Epithelial cell of proximal tubule (primary cell): ENCODE data around the gene IVD. TPM values are rescaled to one million over a fixed set of nuclear protein-coding genes. Genes with fewer than 3 reads are reported as not detected.
"Not testable (repeated sequence)": the region's sequence is repeated elsewhere in the genome, so short reads cannot be mapped to it uniquely, and the experiment has no call there.

Experiments used
- DNase-seq: peaks from one replicate; pipeline ENCODE4 v3.0.0-alpha.2; 2011; ENCODE audit warnings: low read depth
- H3K4me3 ChIP-seq: 2 replicates; pipeline ENCODE4 v1.5.1; 2011; ENCODE audit warnings: low read depth, mild to moderate bottlenecking, low read length
- CTCF ChIP-seq: conservative IDR thresholded peaks from 2 replicates; pipeline ENCODE4 v1.5.1; 2012; ENCODE audit warnings: low read depth, mild to moderate bottlenecking, low read length
- total RNA-seq: library from RNA; depleted of rRNA; stranded (reverse); fragments of >200 nt; gene quantifications from 2 replicates; pipeline ENCODE4 v1.2.3, GENCODE V29; 2015

The IVD gene
- total RNA-seq, 1 donor from 2014 or later, result 34.4 TPM

GRCh38 chr15:40452296-40453090 is 46.9 kb downstream of the IVD start:
- no peak for DNase-seq

DNA sequence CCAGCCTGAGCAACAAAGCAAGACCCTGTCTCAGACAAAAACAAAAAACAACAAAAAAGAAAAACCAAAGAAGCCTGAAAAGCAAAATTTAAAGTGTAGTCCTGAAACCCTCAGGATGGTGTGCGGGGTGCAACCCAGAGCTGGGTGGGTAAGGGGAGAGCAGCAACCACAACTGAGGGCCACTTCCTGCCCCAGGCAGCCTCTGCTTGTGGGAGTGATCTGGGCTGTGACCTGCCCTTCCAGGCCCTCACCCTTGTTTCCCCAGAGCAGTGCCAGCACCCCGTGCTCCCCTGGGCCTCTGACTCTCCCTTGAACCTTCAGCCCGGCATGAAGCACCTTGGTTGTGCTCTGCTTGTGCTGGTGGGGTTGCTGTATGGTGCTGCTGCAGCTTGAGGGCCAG is 48.3 kb downstream of the IVD start:
- H3K4me3 ChIP-seq, DNase-seq: not testable (repeated sequence)

More at GRCh38 chr15:40452296-40453090, 46.9 kb downstream of the IVD start:
- TF ChIP-seq CTCF, result no peak
- no peak overlapping the region for H3K4me3 ChIP-seq

DNA sequence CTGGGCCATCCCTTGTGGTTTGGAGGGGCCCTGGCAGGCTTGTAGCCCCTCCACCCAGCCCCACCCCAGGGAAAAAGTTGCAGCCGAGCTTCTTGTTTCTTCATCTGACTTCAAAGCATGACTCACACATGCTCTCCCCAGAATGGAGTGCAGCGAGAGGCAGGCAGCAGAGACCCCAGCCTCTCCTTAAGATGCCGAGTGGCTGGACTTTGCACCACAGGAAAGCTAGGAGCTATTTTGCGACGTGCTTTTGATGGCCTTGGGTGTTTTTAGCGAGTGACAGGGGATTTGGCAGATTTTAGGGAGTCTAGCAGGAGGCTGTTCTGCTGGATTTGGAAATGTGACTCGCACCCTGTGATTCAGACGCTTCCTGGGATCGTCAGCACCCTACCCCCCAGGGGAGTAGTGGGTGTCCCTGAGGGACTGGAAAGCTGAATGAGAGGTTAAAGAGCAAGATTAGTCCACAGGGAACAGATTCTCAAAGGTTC is 49.4 kb downstream of the IVD start:
- no peak overlapping the region for H3K4me3 ChIP-seq
- no peak for DNase-seq
- no peak for TF ChIP-seq CTCF

DNA sequence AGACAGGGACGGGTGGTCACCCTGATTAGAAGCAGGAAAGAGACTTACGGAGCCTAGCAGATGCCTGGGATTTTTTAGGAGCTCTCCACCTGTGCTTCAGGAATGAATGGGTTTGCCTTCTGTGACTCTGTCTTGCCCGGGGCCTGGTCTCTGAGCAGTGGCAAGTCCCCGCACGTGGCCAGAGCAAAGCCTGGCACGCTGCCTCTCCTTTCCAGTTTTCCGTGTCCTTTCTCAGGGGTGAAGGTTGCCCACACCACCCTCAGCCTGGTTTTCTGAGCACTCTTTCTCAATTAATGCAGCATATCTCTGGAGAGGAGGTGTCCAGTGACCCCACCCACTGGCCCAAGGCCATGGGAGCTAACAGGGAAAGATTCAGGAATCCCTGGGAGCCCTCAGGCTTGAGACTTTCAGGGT is 50.7 kb downstream of the IVD start:
- DNase-seq, result no peak
- no peak overlapping the region for H3K4me3 ChIP-seq
- no peak for TF ChIP-seq CTCF

- no peak for DNase-seq
- H3K4me3 ChIP-seq, result no peak overlapping the region
- TF ChIP-seq CTCF, result no peak
These were observed 51.1 kb downstream of the IVD start for GRCh38 chr15:40456738-40457137.

DNA sequence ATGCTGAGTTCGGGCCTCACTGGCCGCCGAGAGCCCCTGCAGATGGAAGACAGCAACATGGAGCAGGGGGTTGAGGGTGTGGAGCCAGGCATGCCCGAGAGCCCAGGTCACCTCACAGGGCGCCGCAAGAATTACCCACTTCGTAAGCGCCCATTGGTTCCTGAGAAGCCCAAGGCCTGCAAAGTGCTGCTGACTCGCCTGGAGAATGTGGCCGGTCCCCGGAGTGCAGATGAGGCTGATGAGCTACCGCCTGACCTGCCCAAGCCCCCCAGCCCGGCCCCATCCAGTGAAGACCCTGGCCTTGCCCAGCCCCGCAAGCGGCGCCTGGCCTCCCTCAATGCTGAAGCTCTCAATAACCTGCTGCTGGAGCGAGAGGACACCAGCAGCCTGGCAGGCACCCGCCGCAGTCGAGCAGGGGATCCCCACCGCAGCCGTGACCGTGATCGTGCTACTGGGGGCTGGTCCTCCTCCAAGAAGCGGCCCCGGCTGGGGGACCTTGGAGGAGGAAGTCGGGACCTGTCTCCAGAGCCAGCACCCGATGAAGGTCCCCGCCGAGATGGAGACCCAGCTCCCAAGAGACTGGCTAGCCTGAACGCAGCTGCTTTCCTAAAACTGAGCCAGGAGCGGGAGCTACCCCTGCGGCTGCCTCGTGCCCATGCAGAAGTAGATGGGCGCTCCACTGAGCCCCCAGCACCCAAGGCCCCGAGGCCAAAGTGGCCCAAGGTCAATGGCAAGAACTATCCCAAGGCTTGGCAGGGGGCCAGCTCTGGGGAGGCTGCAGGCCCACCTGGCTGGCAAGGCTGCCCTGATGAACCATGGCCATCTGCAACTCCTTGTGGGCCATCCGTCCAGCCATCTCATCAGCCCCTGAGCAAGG is 53.1 kb downstream of the IVD start:
- no peak for TF ChIP-seq CTCF
- no peak for DNase-seq
- no peak overlapping the region for H3K4me3 ChIP-seq

DNA sequence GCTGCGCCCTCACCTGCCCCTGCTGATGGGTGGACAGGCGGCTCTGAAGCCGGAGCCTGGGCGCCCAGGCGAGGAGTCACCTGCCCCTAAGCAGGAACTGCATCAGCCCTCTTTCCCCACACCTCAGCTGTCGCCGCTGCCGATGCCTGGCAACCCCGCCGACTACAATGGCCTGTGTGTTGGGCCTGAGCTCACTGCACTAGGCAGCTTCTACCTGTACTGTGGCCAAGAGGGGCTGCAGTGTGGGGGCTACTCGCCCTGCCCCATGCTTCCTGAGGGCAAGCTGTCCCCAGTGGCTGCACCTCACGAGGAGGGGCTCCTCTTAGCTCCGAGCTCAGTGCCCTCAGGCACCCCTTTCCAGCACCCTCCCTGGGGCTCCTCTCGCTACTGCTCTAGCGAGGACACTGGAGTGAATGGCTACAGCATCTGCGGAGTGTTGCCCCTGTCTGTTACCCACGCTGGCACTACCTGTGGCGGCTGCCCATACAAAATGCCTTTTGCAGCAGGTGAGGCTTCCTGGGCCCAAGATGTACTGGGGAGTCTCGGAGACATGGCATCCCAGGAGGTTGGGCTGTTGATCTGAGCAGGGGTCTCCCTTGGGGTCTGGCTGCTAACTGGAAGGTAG is 53.9 kb downstream of the IVD start:
- no peak for TF ChIP-seq CTCF

More for the DNA sequence above, 53.9 kb downstream of the IVD start:
- DNase-seq, result no peak
- no peak overlapping the region for H3K4me3 ChIP-seq
